Glutamatergic neuron (in vitro differentiated cells): ENCODE data around the gene RAB8A. TPM values are rescaled to one million over a fixed set of nuclear protein-coding genes. Genes with fewer than 3 reads are reported as not detected.
A peak's percentile ranks its signal among the peaks of the same experiment; 100 is the strongest.

Experiments
- DNase-seq: peaks from one replicate; pipeline ENCODE4 v3.0.0; 2022
- H3K27ac Mint-ChIP-seq: one replicate; pipeline ENCODE4 v1.8.0; 2020; ENCODE audit warnings: mild to moderate bottlenecking, mixed read lengths, inconsistent platforms; ENCODE audit not compliant: unreplicated experiment
- H3K27me3 Mint-ChIP-seq: one replicate; pipeline ENCODE4 v1.8.0; 2020; ENCODE audit warnings: mild to moderate bottlenecking, moderate library complexity, mixed read lengths, inconsistent platforms; ENCODE audit not compliant: unreplicated experiment
- H3K36me3 Mint-ChIP-seq: one replicate; pipeline ENCODE4 v1.8.0; 2020; ENCODE audit warnings: mild to moderate bottlenecking, mixed read lengths, inconsistent platforms; ENCODE audit not compliant: unreplicated experiment
- H3K4me1 Mint-ChIP-seq: one replicate; pipeline ENCODE4 v1.8.0; 2020; ENCODE audit warnings: mild to moderate bottlenecking, low read depth, mixed read lengths, inconsistent platforms; ENCODE audit not compliant: unreplicated experiment
- H3K4me3 Mint-ChIP-seq: one replicate; pipeline ENCODE4 v1.8.0; 2020; ENCODE audit warnings: mild to moderate bottlenecking, mixed read lengths, inconsistent platforms; ENCODE audit not compliant: unreplicated experiment
- H3K9me3 Mint-ChIP-seq: one replicate; pipeline ENCODE4 v1.8.0; 2020; ENCODE audit warnings: mild to moderate bottlenecking, moderate library complexity, mixed read lengths, inconsistent platforms; ENCODE audit not compliant: unreplicated experiment
- total RNA-seq: library from RNA; stranded (reverse); fragmentation: NEBNext Ultra II Directional; extraction: Animal tissue kit (Norgen Biotek cat#: 25700); gene quantifications from one replicate; pipeline ENCODE4 v1.2.1, GENCODE V29; 2021; ENCODE audit not compliant: unreplicated experiment
- TF ChIP-seq, protein P1 (sequence below): fragments of 200-600 bp; sonication (generic); IDR thresholded peaks from one replicate; pipeline ENCODE4 v1.5.0; 2021; ENCODE audit not compliant: partially characterized antibody, unreplicated experiment

RAB8A gene
- total RNA-seq, 1 donor from 2014 or later: 58.9 TPM

DNA sequence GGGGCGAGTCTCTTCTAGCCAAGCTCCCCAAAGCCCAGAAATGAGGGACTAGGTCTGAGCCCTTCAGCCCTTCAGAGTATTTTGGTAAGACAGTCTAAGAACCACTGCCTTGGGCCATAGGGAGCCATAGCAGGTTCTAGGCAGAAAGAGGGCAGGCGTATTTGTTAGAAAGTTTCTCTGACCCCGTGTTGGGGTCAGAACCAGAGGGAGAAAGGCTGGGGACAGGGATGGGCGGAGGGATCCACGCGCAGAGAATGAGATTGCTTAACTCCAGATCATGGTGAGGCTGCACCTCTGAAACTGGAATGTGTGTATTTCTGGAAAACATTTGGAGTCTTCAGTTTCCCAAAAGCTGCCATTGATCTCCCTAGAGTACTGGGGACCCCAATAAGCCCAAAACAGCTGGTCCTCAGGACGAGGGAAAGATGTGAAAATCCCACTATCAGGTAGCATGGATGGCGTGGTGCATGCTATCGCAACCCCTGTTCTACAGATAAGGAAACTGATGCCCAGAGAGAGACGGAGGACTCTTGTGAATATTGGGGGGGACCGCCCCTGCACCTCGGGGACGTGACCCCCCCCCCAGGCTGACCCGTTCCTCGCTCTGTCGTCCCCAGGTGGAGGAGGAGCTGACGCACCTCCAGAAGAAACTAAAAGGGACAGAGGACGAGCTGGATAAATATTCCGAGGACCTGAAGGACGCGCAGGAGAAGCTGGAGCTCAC lies 36.1 kb upstream of the RAB8A start:
- H3K9me3 Mint-ChIP-seq: peaks cover 10% of the 10 kb centered on the region
- no peak for DNase-seq
- peaks cover 17% of the 10 kb centered on the region for H3K27me3 Mint-ChIP-seq
- peak overlapping the region; percentile 77 for H3K27ac Mint-ChIP-seq
- no peaks in the 10 kb centered on the region for H3K36me3 Mint-ChIP-seq
- peaks cover 15% of the 10 kb centered on the region for H3K4me1 Mint-ChIP-seq
- peak overlapping the region; percentile 83 for H3K4me3 Mint-ChIP-seq
- TF ChIP-seq, protein P1, sequence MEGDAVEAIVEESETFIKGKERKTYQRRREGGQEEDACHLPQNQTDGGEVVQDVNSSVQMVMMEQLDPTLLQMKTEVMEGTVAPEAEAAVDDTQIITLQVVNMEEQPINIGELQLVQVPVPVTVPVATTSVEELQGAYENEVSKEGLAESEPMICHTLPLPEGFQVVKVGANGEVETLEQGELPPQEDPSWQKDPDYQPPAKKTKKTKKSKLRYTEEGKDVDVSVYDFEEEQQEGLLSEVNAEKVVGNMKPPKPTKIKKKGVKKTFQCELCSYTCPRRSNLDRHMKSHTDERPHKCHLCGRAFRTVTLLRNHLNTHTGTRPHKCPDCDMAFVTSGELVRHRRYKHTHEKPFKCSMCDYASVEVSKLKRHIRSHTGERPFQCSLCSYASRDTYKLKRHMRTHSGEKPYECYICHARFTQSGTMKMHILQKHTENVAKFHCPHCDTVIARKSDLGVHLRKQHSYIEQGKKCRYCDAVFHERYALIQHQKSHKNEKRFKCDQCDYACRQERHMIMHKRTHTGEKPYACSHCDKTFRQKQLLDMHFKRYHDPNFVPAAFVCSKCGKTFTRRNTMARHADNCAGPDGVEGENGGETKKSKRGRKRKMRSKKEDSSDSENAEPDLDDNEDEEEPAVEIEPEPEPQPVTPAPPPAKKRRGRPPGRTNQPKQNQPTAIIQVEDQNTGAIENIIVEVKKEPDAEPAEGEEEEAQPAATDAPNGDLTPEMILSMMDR: no peak

DNA sequence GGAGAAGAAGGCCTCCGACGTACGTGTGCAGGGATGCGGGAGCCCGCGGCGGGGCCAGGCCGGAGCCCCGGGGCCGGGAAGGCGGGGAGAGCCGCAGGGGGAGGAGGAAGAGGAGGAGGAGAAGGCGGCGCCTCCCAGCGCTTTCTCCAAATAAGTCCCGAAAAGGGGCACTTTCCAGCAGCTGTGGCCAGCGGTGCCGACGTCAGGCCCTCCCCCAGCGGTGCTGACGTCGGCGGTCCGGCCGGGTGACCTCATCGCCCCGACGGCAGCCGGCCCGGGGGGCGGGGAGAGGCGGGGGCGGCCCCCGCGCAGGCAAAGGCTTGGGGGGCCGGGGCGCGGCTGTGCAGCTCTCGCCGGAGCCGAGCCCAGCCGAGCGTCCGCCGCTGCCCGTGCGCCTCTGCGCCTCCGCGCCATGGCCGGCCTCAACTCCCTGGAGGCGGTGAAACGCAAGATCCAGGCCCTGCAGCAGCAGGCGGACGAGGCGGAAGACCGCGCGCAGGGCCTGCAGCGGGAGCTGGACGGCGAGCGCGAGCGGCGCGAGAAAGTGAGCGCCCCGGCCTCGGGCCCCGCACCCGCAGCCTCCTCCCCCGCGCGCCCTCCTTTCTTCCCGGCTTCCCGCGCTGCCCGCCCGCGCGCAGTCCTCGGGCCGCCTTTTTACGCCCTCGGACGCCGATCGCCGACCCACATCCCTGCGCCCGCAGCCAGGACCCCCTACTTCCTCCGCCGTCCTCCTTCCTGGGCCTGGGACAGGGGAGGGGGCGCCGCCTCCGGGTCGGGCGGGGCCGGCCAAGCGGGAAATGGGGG lies 35.3 kb upstream of the RAB8A start, which contains the start of gene TPM4:
Gene TPM4, plus strand, starts transcription at position 342 of the 804 bp plus-strand sequence. Its CDS starts 71 bp downstream, at position 413.
- peak within 1 kb of the TSS; percentile 98 for H3K4me3 Mint-ChIP-seq
- H3K27ac Mint-ChIP-seq: peak within 1 kb of the TSS; percentile 99
- H3K4me1 Mint-ChIP-seq: peaks cover 15% of the 10 kb centered on the region
- H3K36me3 Mint-ChIP-seq: no peaks in the 10 kb centered on the region
- DNase-seq: peak; percentile 82
- peaks cover 10% of the 10 kb centered on the region for H3K9me3 Mint-ChIP-seq
- peaks cover 17% of the 10 kb centered on the region for H3K27me3 Mint-ChIP-seq
- TF ChIP-seq, protein P1: no peak

DNA sequence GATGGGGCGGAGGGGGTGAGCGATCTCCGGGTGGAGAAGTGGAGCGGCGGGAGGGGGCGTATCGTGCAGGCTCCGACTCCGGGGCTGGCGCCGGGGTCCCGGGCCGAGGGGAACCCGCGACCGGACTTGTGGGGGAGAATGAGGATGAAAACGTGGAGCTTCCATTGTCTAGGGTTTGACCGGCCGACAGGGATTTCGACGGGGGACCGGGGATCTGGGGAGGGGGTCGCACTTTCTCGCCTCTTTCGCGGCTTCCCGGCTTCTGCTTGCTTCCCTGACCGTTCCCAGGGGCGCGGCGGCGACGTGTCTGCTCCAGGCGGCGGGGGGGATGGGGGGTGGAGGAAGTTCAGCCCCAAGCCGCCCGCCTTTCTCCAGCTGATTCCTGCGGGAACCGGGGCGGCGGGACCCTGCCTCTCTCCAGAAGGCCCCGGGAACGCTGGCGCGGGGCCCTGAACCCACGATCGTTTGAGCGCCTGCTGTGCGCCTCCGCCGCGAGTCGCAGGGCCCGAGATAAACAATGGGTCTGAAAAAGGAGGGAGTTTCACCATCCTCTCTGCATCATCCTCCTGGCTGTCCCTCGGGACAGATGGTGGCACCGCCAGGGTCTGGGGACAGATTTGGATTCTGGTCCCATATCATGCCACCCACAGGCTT lies 34.6 kb upstream of the RAB8A start:
- TF ChIP-seq, protein P1: no peak
- peaks cover 21% of the 10 kb centered on the region for H3K4me1 Mint-ChIP-seq
- DNase-seq: peak; percentile 68
- H3K27ac Mint-ChIP-seq: peak overlapping the region; percentile 99
- H3K27me3 Mint-ChIP-seq: peaks cover 17% of the 10 kb centered on the region
- peak overlapping the region; percentile 98 for H3K4me3 Mint-ChIP-seq
- no peaks in the 10 kb centered on the region for H3K36me3 Mint-ChIP-seq
- peaks cover 10% of the 10 kb centered on the region for H3K9me3 Mint-ChIP-seq

DNA sequence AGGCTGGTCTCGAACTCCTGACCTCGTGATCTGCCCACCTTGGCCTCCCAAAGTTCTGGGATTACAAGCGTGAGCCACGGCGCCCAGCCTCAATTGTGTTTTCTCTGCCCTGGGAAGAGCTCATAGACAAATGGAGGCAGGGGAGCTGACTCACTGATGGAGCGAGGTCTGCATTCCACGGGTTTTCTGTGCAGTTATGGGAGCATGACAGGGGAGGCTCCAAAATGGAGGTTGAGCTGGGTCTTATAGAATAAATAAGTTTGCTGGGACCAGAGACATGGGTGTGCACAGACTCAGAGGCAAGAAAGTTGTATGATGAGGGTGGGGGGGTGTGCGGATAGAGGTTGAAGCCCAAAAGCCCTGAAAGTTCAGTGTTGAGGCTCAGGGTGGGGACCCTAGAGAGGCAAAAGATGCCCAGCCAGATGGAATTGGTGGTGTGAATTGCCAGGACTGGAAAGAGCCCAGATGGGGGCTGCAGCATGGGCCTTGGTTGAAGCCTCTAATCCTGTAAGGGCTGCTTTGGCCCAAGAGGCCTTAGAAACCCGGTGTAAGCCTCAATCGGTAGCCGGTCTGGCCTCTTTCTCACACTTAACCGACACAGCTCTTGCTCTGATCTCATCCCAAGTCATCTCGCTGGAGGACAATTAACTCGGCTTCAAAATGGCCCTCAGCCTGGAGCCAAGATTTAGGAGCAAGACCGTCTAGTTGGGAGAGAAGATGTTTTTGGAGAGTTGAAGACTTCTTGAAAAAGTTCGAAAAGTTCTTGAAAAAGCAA lies 33.5 kb upstream of the RAB8A start:
- DNase-seq: no peak
- Mint-ChIP-seq H3K9me3 (peaks cover 11% of the 10 kb centered on the region), H3K36me3 (no peaks in the 10 kb centered on the region), H3K27me3 (peaks cover 17% of the 10 kb centered on the region), H3K27ac (peak overlapping the region; percentile 99), H3K4me3 (peak overlapping the region; percentile 98), H3K4me1 (peaks cover 21% of the 10 kb centered on the region)
- TF ChIP-seq, protein P1: no peak
